Activated CD4-positive, alpha-beta T cell treated with anti-CD3 and anti-CD28 coated beads, Interleukin-2, amount 50 U/mL, for 16 hours (primary cell): ENCODE data around the gene RPRD1B.

Experiments
- DNase-seq: peaks from one replicate; pipeline ENCODE4 v3.0.0-alpha.2; 2020

The RPRD1B gene

GRCh38 chr20:38125157-38126056, 91.9 kb downstream of the RPRD1B start:
- no peak for DNase-seq

GRCh38 chr20:38126146-38126921, 92.8 kb downstream of the RPRD1B start:
- no peak for DNase-seq

GRCh38 chr20:38126932-38127621, 93.5 kb downstream of the RPRD1B start:
- DNase-seq = no peak

- DNase-seq = no peak
Observed at GRCh38 chr20:38127920-38128528, 94.5 kb downstream of the RPRD1B start.

GRCh38 chr20:38128691-38129090, 95.1 kb downstream of the RPRD1B start:
- DNase-seq = no peak

GRCh38 chr20:38129248-38129865, 95.8 kb downstream of the RPRD1B start:
- DNase-seq = no peak

- no peak for DNase-seq
Observed at GRCh38 chr20:38129893-38130609, 96.5 kb downstream of the RPRD1B start.

GRCh38 chr20:38130687-38131587, 97.4 kb downstream of the RPRD1B start:
- DNase-seq = no peak

GRCh38 chr20:38131588-38132121, 98.1 kb downstream of the RPRD1B start:
- no peak for DNase-seq

- DNase-seq = no peak
Observed at GRCh38 chr20:38132156-38132909, 98.8 kb downstream of the RPRD1B start.

GRCh38 chr20:38132910-38133501, 99.5 kb downstream of the RPRD1B start:
- no peak for DNase-seq

GRCh38 chr20:38133680-38134426, 100.3 kb downstream of the RPRD1B start:
- no peak for DNase-seq

GRCh38 chr20:38134427-38135270, 101.1 kb downstream of the RPRD1B start:
- DNase-seq = no peak

- no peak for DNase-seq
Observed at GRCh38 chr20:38135271-38135650, 101.7 kb downstream of the RPRD1B start.

- no peak for DNase-seq
Observed at GRCh38 chr20:38135651-38136420, 102.3 kb downstream of the RPRD1B start.

- DNase-seq = no peak
Observed at GRCh38 chr20:38136421-38137245, 103.1 kb downstream of the RPRD1B start.
